ENCODE measurements around the gene HTRA3. TPM values are rescaled to one million over a fixed set of nuclear protein-coding genes. Genes with fewer than 3 reads are reported as not detected.

HTRA3 gene
- total RNA-seq, 1 donor from 2014 or later = 1.7 TPM

GRCh38 chr4:8275548-8275910 is 6.0 kb downstream of the HTRA3 start:
- no peak for DNase-seq (ENCODE audit: low spot score)
- H3K27ac Mint-ChIP-seq (ENCODE audit: unreplicated experiment) = no peak overlapping the region
- H3K4me1 Mint-ChIP-seq (ENCODE audit: unreplicated experiment) = peaks cover 5% of the 10 kb centered on the region
- peaks cover 26% of the 10 kb centered on the region for H3K27me3 Mint-ChIP-seq (ENCODE audit: unreplicated experiment)
- H3K36me3 Mint-ChIP-seq (ENCODE audit: low read depth, unreplicated experiment) = no peaks in the 10 kb centered on the region
- no peaks in the 10 kb centered on the region for H3K9me3 Mint-ChIP-seq (ENCODE audit: unreplicated experiment)
- H3K4me3 Mint-ChIP-seq (ENCODE audit: unreplicated experiment) = no peak overlapping the region
- TF ChIP-seq, protein P1, sequence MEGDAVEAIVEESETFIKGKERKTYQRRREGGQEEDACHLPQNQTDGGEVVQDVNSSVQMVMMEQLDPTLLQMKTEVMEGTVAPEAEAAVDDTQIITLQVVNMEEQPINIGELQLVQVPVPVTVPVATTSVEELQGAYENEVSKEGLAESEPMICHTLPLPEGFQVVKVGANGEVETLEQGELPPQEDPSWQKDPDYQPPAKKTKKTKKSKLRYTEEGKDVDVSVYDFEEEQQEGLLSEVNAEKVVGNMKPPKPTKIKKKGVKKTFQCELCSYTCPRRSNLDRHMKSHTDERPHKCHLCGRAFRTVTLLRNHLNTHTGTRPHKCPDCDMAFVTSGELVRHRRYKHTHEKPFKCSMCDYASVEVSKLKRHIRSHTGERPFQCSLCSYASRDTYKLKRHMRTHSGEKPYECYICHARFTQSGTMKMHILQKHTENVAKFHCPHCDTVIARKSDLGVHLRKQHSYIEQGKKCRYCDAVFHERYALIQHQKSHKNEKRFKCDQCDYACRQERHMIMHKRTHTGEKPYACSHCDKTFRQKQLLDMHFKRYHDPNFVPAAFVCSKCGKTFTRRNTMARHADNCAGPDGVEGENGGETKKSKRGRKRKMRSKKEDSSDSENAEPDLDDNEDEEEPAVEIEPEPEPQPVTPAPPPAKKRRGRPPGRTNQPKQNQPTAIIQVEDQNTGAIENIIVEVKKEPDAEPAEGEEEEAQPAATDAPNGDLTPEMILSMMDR (IDR thresholded peaks at IDR 0.05; ENCODE audit: unreplicated experiment) = no peak

GRCh38 chr4:8276358-8277240 is 7.0 kb downstream of the HTRA3 start:
- H3K4me1 Mint-ChIP-seq (ENCODE audit: unreplicated experiment) = peaks cover 5% of the 10 kb centered on the region
- no peaks in the 10 kb centered on the region for H3K9me3 Mint-ChIP-seq (ENCODE audit: unreplicated experiment)
- H3K27me3 Mint-ChIP-seq (ENCODE audit: unreplicated experiment) = peaks cover 16% of the 10 kb centered on the region
- no peak overlapping the region for H3K27ac Mint-ChIP-seq (ENCODE audit: unreplicated experiment)
- H3K4me3 Mint-ChIP-seq (ENCODE audit: unreplicated experiment) = no peak overlapping the region
- H3K36me3 Mint-ChIP-seq (ENCODE audit: low read depth, unreplicated experiment) = no peaks in the 10 kb centered on the region
- TF ChIP-seq, protein P1 (IDR thresholded peaks at IDR 0.05; ENCODE audit: unreplicated experiment) = no peak
- DNase-seq (ENCODE audit: low spot score) = no peak

GRCh38 chr4:8277356-8278008 is 7.9 kb downstream of the HTRA3 start:
- no peak overlapping the region for H3K27ac Mint-ChIP-seq (ENCODE audit: unreplicated experiment)
- no peak for DNase-seq (ENCODE audit: low spot score)
- H3K4me3 Mint-ChIP-seq (ENCODE audit: unreplicated experiment) = no peak overlapping the region
- H3K4me1 Mint-ChIP-seq (ENCODE audit: unreplicated experiment) = peaks cover 1% of the 10 kb centered on the region
- TF ChIP-seq, protein P1 (IDR thresholded peaks at IDR 0.05; ENCODE audit: unreplicated experiment) = no peak
- H3K36me3 Mint-ChIP-seq (ENCODE audit: low read depth, unreplicated experiment) = no peaks in the 10 kb centered on the region
- H3K27me3 Mint-ChIP-seq (ENCODE audit: unreplicated experiment) = peaks cover 11% of the 10 kb centered on the region
- no peaks in the 10 kb centered on the region for H3K9me3 Mint-ChIP-seq (ENCODE audit: unreplicated experiment)

DNA sequence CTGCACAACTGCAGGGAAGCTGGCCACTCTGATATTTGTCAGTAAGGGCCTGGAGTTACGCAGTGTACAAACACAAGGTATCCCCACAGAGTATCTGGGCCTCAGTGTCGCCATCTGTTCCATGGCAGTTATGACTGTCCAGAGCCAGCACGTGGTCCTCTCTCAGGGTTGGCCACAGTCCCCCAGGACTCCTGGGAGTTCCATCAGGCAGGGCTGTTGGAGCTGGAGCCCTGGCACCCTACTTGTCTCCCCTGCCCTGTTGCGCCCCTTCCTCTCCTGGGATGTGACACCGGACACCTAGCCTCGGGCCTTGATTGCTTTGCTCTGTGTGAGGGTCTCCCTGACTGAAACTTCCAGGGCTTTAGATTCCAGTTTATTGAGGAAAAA is 8.4 kb downstream of the HTRA3 start:
- Mint-ChIP-seq H3K4me1 (ENCODE audit: unreplicated experiment) (no peaks in the 10 kb centered on the region), H3K27me3 (ENCODE audit: unreplicated experiment) (peaks cover 10% of the 10 kb centered on the region), H3K9me3 (ENCODE audit: unreplicated experiment) (no peaks in the 10 kb centered on the region), H3K36me3 (ENCODE audit: low read depth, unreplicated experiment) (no peaks in the 10 kb centered on the region), H3K4me3 (ENCODE audit: unreplicated experiment) (no peak overlapping the region), H3K27ac (ENCODE audit: unreplicated experiment) (no peak overlapping the region)
- TF ChIP-seq, protein P1 (IDR thresholded peaks at IDR 0.05; ENCODE audit: unreplicated experiment) = no peak
- DNase-seq (ENCODE audit: low spot score) = no peak

All from endothelial cell (in vitro differentiated cells).